GM12878 (cell line): ENCODE results near the gene ERC2. TPM values are rescaled to one million over a fixed set of nuclear protein-coding genes. Genes with fewer than 3 reads are reported as not detected.

Experiments used
- ATAC-seq: fragments of 200-7000 bp; cut with Tn5 transposase; 3 replicates; pipeline ENCODE4 v1.9.1; 2020; ENCODE audit warnings: mild to moderate bottlenecking, moderate library complexity
- BruUV-seq: library from RNA; stranded (reverse); fragments of 400-500 nt; replicated peaks from 2 replicates; lab custom pipeline; 2021; lab: Mats Ljungman, UMichigan
- CTCF ChIA-PET: fragments of 300-600 bp; sonication (Branson Sonifier 250); formaldehyde crosslinking; extraction: SDS; loops from one replicate; lab custom pipeline; 2021; ENCODE audit warnings: inconsistent platforms; lab: Yijun Ruan, JAX
- POLR2A ChIA-PET: fragments of 350-600 bp; formaldehyde crosslinking; extraction: SDS; loops from one replicate; lab custom pipeline; 2021; ENCODE audit warnings: inconsistent platforms; lab: Charles Lee
- RAD21 ChIA-PET: fragments of 300-600 bp; sonication (Branson Sonifier 250); formaldehyde crosslinking; loops from one replicate; lab custom pipeline; 2023; ENCODE audit warnings: antibody characterized with exemption; ENCODE audit not compliant: unreplicated experiment; lab: Charles Lee
- SMC1A ChIA-PET: fragments of 300-600 bp; sonication (Branson Sonifier 250); formaldehyde crosslinking; loops from one replicate; lab custom pipeline; 2023; ENCODE audit not compliant: unreplicated experiment, uncharacterized antibody; lab: Charles Lee
- DNase-seq: peaks from one replicate; pipeline ENCODE4 v3.0.0-alpha.2; 2011; ENCODE audit warnings: low read depth, low spot score
- FAIRE-seq: peaks from 3 replicates; lab custom pipeline; 2011; peaks lifted over from hg19 to GRCh38; lab: Jason Lieb, UNC
- H2AFZ ChIP-seq: 2 replicates; pipeline ENCODE4 v1.6.0; 2011; ENCODE audit warnings: low read depth, low read length, control low read depth; ENCODE audit not compliant: control insufficient read depth
- H3K27ac ChIP-seq: 2 replicates; pipeline ENCODE4 v1.5.1; 2011; ENCODE audit warnings: control low read depth; ENCODE audit not compliant: control insufficient read depth, insufficient read depth
- H3K27me3 ChIP-seq, 2 experiments: replicated peaks in 1 of 2; 2 replicates each; pipeline versions ENCODE4 v1.6.0 to v1.6.1; 2011; ENCODE audit warnings: low read length in 1 of 2; ENCODE audit not compliant: control insufficient read depth in 2 of 2, insufficient read depth in 2 of 2
- H3K36me3 ChIP-seq, 2 experiments: 2 replicates each; pipeline ENCODE4 v1.5.1; 2011; ENCODE audit warnings: low read length in 1 of 2; ENCODE audit not compliant: control insufficient read depth in 2 of 2, insufficient read depth in 2 of 2
- H3K4me1 ChIP-seq: 2 replicates; pipeline ENCODE4 v1.6.1; 2011; ENCODE audit warnings: mild to moderate bottlenecking, low read length, moderate library complexity, mixed read lengths; ENCODE audit not compliant: control insufficient read depth, insufficient read depth
- H3K4me2 ChIP-seq: 2 replicates; pipeline ENCODE4 v1.6.0; 2011; ENCODE audit warnings: control low read depth; ENCODE audit not compliant: control insufficient read depth, insufficient read depth
- H3K4me3 ChIP-seq: fragments of 200-600 bp; sonication (generic); 2 replicates; pipeline ENCODE4 v1.5.1; 2016
- H3K79me2 ChIP-seq: 2 replicates; pipeline ENCODE4 v1.6.0; 2011; ENCODE audit warnings: low read length; ENCODE audit not compliant: control insufficient read depth, insufficient read depth
- H3K9ac ChIP-seq: 2 replicates; pipeline ENCODE4 v1.8.0; 2011; ENCODE audit warnings: low read length, control low read depth, mixed read lengths; ENCODE audit not compliant: control insufficient read depth, insufficient read depth
- H3K9me3 ChIP-seq: replicated peaks from 3 replicates; pipeline ENCODE4 v1.5.1; 2011; ENCODE audit warnings: mild to moderate bottlenecking, low read length; ENCODE audit not compliant: control insufficient read depth, insufficient read depth
- H4K20me1 ChIP-seq: 2 replicates; pipeline ENCODE4 v1.6.0; 2011; ENCODE audit not compliant: control insufficient read depth, insufficient read depth
- CBFB ChIP-seq: IDR thresholded peaks from 2 replicates; pipeline ENCODE4 v1.6.1; 2016; ENCODE audit warnings: antibody characterized with exemption, low read depth
- CBX3 ChIP-seq: fragments of 200-600 bp; sonication (generic); IDR thresholded peaks from 2 replicates; pipeline ENCODE4 v1.6.1; 2016; ENCODE audit warnings: low read depth, borderline replicate concordance
- EP300 ChIP-seq, 2 experiments: fragments of 150-350 bp in 1 of 2; IDR thresholded peaks; 2 replicates each; pipeline ENCODE4 v1.6.1; 2011 to 2012; ENCODE audit warnings: low read depth in 2 of 2, low read length in 2 of 2, borderline replicate concordance in 1 of 2, improper control_type of control experiment in 1 of 2, inconsistent platforms in 1 of 2; ENCODE audit not compliant: control insufficient read depth in 1 of 2
- FOXM1 ChIP-seq: IDR thresholded peaks from 2 replicates; pipeline ENCODE4 v1.6.1; 2012; ENCODE audit warnings: low read depth, mild to moderate bottlenecking, inconsistent platforms, low read length, moderate library complexity
- IRF4 ChIP-seq: IDR thresholded peaks from 2 replicates; pipeline ENCODE4 v1.6.1; 2011; ENCODE audit warnings: low read depth, low read length
- LARP7 ChIP-seq: fragments of 450-650 bp; IDR thresholded peaks from 2 replicates; pipeline ENCODE4 v1.6.1; 2017; ENCODE audit warnings: mild to moderate bottlenecking
- MTA2 ChIP-seq: fragments of 450-650 bp; IDR thresholded peaks from 2 replicates; pipeline ENCODE4 v1.6.1; 2016; ENCODE audit warnings: low read depth, mild to moderate bottlenecking, moderate library complexity
- MYC ChIP-seq: IDR thresholded peaks from 2 replicates; pipeline ENCODE4 v1.6.1; 2011; ENCODE audit warnings: mild to moderate bottlenecking, low read length, moderate library complexity, inconsistent platforms; ENCODE audit not compliant: insufficient read depth, insufficient replicate concordance, insufficient read length, severe bottlenecking
- NBN ChIP-seq: fragments of 450-650 bp; IDR thresholded peaks from 2 replicates; pipeline ENCODE4 v1.6.1; 2016
- NFIC ChIP-seq: IDR thresholded peaks from 2 replicates; pipeline ENCODE4 v1.6.1; 2012; ENCODE audit warnings: low read depth, mild to moderate bottlenecking, inconsistent platforms, low read length, moderate library complexity
- NFYA ChIP-seq: IDR thresholded peaks from 2 replicates; pipeline ENCODE4 v1.6.1; 2011; ENCODE audit warnings: low read depth, mild to moderate bottlenecking, low read length, improper control_type of control experiment, borderline replicate concordance
- RB1 ChIP-seq: fragments of 450-650 bp; formaldehyde crosslinking; IDR thresholded peaks from 2 replicates; pipeline ENCODE4 v1.6.1; 2017; ENCODE audit warnings: mild to moderate bottlenecking, borderline replicate concordance
- STAT1 ChIP-seq: fragments of 450-650 bp; conservative IDR thresholded peaks from 2 replicates; pipeline ENCODE4 v1.6.1; 2014; ENCODE audit warnings: antibody characterized with exemption, mild to moderate bottlenecking
- WGBS: methylation state at CpG from one replicate; pipeline ENCODE4 v1.1.6; 2016; ENCODE audit warnings: low lambda C conversion rate; ENCODE audit not compliant: insufficient replicate concordance, insufficient coverage; ENCODE audit errors: missing lambda C conversion rate; 5-methylcytosine and 5-hydroxymethylcytosine counted together
- in situ Hi-C: fragments of 300-500 bp; cut with MboI; formaldehyde crosslinking; loops from 9 replicates; pipeline ENCODE4 v1.14.3; 2018; ENCODE audit warnings: mixed read lengths
- intact Hi-C: fragments of 100-400 bp; cut with micrococcal nuclease; formaldehyde crosslinking; loops from one replicate; pipeline ENCODE4 v1.14.2; 2022; ENCODE audit not compliant: unreplicated experiment
- polyA plus RNA-seq, 11 experiments: library from polyadenylated mRNA; depleted of rRNA in 4 of 11; unstranded in 6 of 11; stranded (reverse) in 5 of 11; fragments of >200 nt; fragmentation: Nextera tagmentation in 4 of 11; fragmentation: Illumina TruSeq in 1 of 11; extraction: Ambion mirVana in 4 of 11; extraction: Trizol in 1 of 11; gene quantifications; 1 replicate in 1 of 11; 2 replicates in 10 of 11; pipeline versions ENCODE4 v1.2.1 to v1.2.3, GENCODE V29; 2011 to 2016; ENCODE audit warnings: inconsistent platforms in 2 of 11, missing spikeins in 2 of 11, low read depth in 1 of 11
- total RNA-seq, 4 experiments: library from RNA; depleted of rRNA in 3 of 4; stranded (reverse); fragments of >200 nt in 3 of 4; fragmentation: Illumina TruSeq in 1 of 4; extraction: Trizol in 1 of 4; gene quantifications; 2 replicates each; pipeline versions ENCODE4 v1.2.1 to v1.2.3, GENCODE V29; 2013 to 2021
- TF ChIP-seq, protein P1 (sequence below): IDR thresholded peaks from 2 replicates; pipeline ENCODE4 v1.6.1; 2012; ENCODE audit warnings: low read depth, low read length, improper control_type of control experiment
- TF ChIP-seq, protein P2 (sequence below): fragments of 450-650 bp; IDR thresholded peaks from 2 replicates; pipeline ENCODE4 v1.6.1; 2018; ENCODE audit warnings: borderline replicate concordance, mild to moderate bottlenecking; ENCODE audit not compliant: partially characterized antibody
- TF ChIP-seq, protein P3 (sequence below): IDR thresholded peaks from 2 replicates; pipeline ENCODE4 v1.6.1; 2011; ENCODE audit warnings: mild to moderate bottlenecking, low read depth, low read length, moderate library complexity; ENCODE audit not compliant: insufficient replicate concordance
- TF ChIP-seq, protein P4 (sequence below): IDR thresholded peaks from 2 replicates; pipeline ENCODE4 v1.6.1; 2011; ENCODE audit warnings: low read depth, low read length, improper control_type of control experiment, borderline replicate concordance

ERC2 gene
- total and polyA plus RNA-seq, 10 of the 15 experiments (the other 5 are each of a cell fraction or from before 2014, with no cell fraction given), result 0.06 to 1.4 (median 0.12) TPM; not detected in 3

DNA sequence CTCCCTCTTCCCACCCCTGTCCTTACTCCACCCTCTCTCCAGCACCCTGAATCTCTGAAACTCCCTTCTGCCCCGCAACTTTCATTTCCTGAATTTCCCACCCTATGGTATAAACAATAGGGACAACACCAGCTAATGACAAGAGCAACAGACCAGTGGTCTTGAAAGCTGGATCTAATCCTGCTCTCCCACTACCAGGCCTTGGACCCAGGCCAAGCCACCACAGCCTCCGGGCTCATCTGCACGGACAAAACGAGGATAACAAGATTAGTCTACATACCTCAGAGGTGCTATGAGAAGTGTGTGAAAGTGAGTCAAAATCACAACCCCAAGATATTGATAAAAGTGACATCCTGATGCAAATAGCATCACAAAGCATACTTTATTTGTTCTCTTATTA is 128.6 kb downstream of the ERC2 start:
- FAIRE-seq (no peak), DNase-seq (no peak), ATAC-seq (no peak)
- Histone ChIP-seq H3K27ac (no peak overlapping the region), H3K4me2 (no peak overlapping the region), H3K36me3 (no peaks in the 10 kb centered on the region), H4K20me1 (no peaks in the 10 kb centered on the region), H3K4me1 (no peaks in the 10 kb centered on the region), H3K9me3 (no peaks in the 10 kb centered on the region), H2AFZ (no peak overlapping the region), H3K27me3 (peaks cover 0 to 1% of the 10 kb centered on the region in 2 experiments; a peak in 1 of 4 replicates), H3K79me2 (no peaks in the 10 kb centered on the region), H3K4me3 (no peak overlapping the region), H3K9ac (no peak overlapping the region)
- WGBS, result 14% methylated on average over 4 of the region's 4 CpGs
- ChIA-PET RAD21 (no interaction called here), POLR2A (interaction anchor here (0.5 to 1.2 kb wide), 2 partner anchors 104 to 158 kb away, joined by 3 to 6 read pairs; no protein-coding TSS in a partner anchor), SMC1A (no interaction called here), CTCF (interaction anchor here (0.8 to 6.6 kb wide), 14 partner anchors 8 to 649 kb away, joined by 3 to 57 read pairs (median 6); no protein-coding TSS in a partner anchor)
- BruUV-seq, result no TSS peak
- TF ChIP-seq IRF4, result no peak
- TF ChIP-seq LARP7, result no peak
- TF ChIP-seq, protein P1, sequence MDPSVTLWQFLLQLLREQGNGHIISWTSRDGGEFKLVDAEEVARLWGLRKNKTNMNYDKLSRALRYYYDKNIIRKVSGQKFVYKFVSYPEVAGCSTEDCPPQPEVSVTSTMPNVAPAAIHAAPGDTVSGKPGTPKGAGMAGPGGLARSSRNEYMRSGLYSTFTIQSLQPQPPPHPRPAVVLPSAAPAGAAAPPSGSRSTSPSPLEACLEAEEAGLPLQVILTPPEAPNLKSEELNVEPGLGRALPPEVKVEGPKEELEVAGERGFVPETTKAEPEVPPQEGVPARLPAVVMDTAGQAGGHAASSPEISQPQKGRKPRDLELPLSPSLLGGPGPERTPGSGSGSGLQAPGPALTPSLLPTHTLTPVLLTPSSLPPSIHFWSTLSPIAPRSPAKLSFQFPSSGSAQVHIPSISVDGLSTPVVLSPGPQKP, result no peak
- no peak for TF ChIP-seq CBFB
- TF ChIP-seq NFIC, result no peak
- TF ChIP-seq, protein P2, sequence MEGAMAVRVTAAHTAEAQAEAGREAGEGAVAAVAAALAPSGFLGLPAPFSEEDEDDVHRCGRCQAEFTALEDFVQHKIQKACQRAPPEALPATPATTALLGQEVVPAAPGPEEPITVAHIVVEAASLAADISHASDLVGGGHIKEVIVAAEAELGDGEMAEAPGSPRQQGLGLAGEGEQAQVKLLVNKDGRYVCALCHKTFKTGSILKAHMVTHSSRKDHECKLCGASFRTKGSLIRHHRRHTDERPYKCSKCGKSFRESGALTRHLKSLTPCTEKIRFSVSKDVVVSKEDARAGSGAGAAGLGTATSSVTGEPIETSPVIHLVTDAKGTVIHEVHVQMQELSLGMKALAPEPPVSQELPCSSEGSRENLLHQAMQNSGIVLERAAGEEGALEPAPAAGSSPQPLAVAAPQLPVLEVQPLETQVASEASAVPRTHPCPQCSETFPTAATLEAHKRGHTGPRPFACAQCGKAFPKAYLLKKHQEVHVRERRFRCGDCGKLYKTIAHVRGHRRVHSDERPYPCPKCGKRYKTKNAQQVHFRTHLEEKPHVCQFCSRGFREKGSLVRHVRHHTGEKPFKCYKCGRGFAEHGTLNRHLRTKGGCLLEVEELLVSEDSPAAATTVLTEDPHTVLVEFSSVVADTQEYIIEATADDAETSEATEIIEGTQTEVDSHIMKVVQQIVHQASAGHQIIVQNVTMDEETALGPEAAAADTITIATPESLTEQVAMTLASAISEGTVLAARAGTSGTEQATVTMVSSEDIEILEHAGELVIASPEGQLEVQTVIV, result no peak
- no peak for TF ChIP-seq EP300 (IDR thresholded peaks at IDR 0.05; ENCODE audit: borderline replicate concordance in 1 of 2, control insufficient read depth in 1 of 2, low read depth in 2 of 2, low read length in 2 of 2)
- no peak for TF ChIP-seq FOXM1
- TF ChIP-seq, protein P3, sequence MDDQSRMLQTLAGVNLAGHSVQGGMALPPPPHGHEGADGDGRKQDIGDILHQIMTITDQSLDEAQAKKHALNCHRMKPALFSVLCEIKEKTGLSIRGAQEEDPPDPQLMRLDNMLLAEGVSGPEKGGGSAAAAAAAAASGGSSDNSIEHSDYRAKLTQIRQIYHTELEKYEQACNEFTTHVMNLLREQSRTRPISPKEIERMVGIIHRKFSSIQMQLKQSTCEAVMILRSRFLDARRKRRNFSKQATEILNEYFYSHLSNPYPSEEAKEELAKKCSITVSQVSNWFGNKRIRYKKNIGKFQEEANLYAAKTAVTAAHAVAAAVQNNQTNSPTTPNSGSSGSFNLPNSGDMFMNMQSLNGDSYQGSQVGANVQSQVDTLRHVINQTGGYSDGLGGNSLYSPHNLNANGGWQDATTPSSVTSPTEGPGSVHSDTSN, result no peak
- TF ChIP-seq STAT1, result no peak
- TF ChIP-seq NFYA, result no peak
- no peak for TF ChIP-seq MYC
- TF ChIP-seq RB1, result no peak
- TF ChIP-seq NBN, result no peak
- no peak for TF ChIP-seq CBX3
- TF ChIP-seq MTA2, result no peak
- TF ChIP-seq, protein P4, sequence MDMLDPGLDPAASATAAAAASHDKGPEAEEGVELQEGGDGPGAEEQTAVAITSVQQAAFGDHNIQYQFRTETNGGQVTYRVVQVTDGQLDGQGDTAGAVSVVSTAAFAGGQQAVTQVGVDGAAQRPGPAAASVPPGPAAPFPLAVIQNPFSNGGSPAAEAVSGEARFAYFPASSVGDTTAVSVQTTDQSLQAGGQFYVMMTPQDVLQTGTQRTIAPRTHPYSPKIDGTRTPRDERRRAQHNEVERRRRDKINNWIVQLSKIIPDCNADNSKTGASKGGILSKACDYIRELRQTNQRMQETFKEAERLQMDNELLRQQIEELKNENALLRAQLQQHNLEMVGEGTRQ, result no peak
- in situ Hi-C loops, result loop anchor here (5.0 kb wide), 1 partner anchor 108 kb away; no protein-coding TSS in a partner anchor
- intact Hi-C loops, result loop anchor here (1.0 to 5.0 kb wide), 2 partner anchors 108 to 153 kb away; no protein-coding TSS in a partner anchor
